NCI-H187 (cell line): ENCODE measurements around the gene EPO.
"Not testable (repeated sequence)": the region's sequence is repeated elsewhere in the genome, so short reads cannot be mapped to it uniquely, and the experiment has no call there.

Source experiments
- DNase-seq, 2 experiments: peaks; one replicate each; lab custom pipeline; 2025; lab: John Stamatoyannopoulos, UW

The EPO gene

GRCh38 chr7:100683659-100684533 lies 36.4 kb upstream of the EPO start:
- DNase-seq: no peak

GRCh38 chr7:100684534-100685042 lies 35.7 kb upstream of the EPO start:
- no peak for DNase-seq

GRCh38 chr7:100685049-100685605 lies 35.1 kb upstream of the EPO start:
- no peak for DNase-seq

- DNase-seq: no peak
Observed at GRCh38 chr7:100685631-100686145, 34.6 kb upstream of the EPO start.

GRCh38 chr7:100686201-100686821 lies 34.0 kb upstream of the EPO start:
- no peak for DNase-seq

GRCh38 chr7:100686822-100687211 lies 33.5 kb upstream of the EPO start:
- DNase-seq: no peak

- DNase-seq: no peak
Observed at GRCh38 chr7:100687261-100687660, 33.0 kb upstream of the EPO start.

- DNase-seq: no peak
Observed at GRCh38 chr7:100687751-100688300, 32.4 kb upstream of the EPO start.

GRCh38 chr7:100688326-100688860 lies 31.9 kb upstream of the EPO start:
- no peak for DNase-seq

- DNase-seq: no peak
Observed at GRCh38 chr7:100689230-100690135, 30.8 kb upstream of the EPO start.

GRCh38 chr7:100691676-100692577 lies 28.3 kb upstream of the EPO start:
- DNase-seq: peak; percentile 8 to 60

GRCh38 chr7:100692578-100692961 lies 27.7 kb upstream of the EPO start:
- no peak for DNase-seq

- DNase-seq: no peak
Observed at GRCh38 chr7:100693312-100694097, 26.8 kb upstream of the EPO start.

GRCh38 chr7:100694098-100694745 lies 26.0 kb upstream of the EPO start, which contains the start of gene GIGYF1:
GIGYF1 (minus strand) TSS chr7:100694250; CDS start chr7:100688238, 6,012 bp downstream.
- peak; percentile 38 to 75 for DNase-seq

- no peak for DNase-seq
Observed at GRCh38 chr7:100696123-100696521, 24.1 kb upstream of the EPO start.

- no peak for DNase-seq
Observed at GRCh38 chr7:100699018-100699417, 21.2 kb upstream of the EPO start.

GRCh38 chr7:100701089-100701488 lies 19.2 kb upstream of the EPO start:
- not testable (repeated sequence) for DNase-seq

- DNase-seq: peak; percentile 59 to 80
Observed at GRCh38 chr7:100705320-100705752, 14.9 kb upstream of the EPO start.
